Prostate gland (tissue), 2 donors: Measurements from ENCODE around the gene SHQ1. TPM values are rescaled to one million over a fixed set of nuclear protein-coding genes. Genes with fewer than 3 reads are reported as not detected.

Experiments
- DNase-seq: peaks from one replicate; pipeline ENCODE4 v3.0.0-alpha.2; 2019; ENCODE audit warnings: low spot score
- H3K27ac ChIP-seq, 2 donors: fragments of 200-600 bp; sonication (generic); 2 replicates each; pipeline ENCODE4 v1.5.1; 2017 to 2019
- H3K27me3 ChIP-seq: fragments of 200-600 bp; sonication (generic); replicated peaks from 2 replicates; pipeline ENCODE4 v1.5.1; 2019; ENCODE audit not compliant: insufficient read depth
- H3K36me3 ChIP-seq, 2 donors: fragments of 200-600 bp; sonication (generic); 1 replicate in 1 of 2; 2 replicates in 1 of 2; pipeline versions ENCODE4 v1.5.1 to v1.8.1; 2017 to 2019
- H3K4me1 ChIP-seq: fragments of 200-600 bp; sonication (generic); replicated peaks from 2 replicates; pipeline ENCODE4 v1.5.1; 2019
- H3K4me3 ChIP-seq, 2 donors: fragments of 200-600 bp; sonication (generic); 2 replicates each; pipeline ENCODE4 v1.5.1; 2017 to 2019
- H3K9me3 ChIP-seq: fragments of 200-600 bp; sonication (generic); 2 replicates; pipeline ENCODE4 v1.5.1; 2017
- CTCF ChIP-seq, 4 experiments: fragments of 200-600 bp in 2 of 4; fragments of 450-650 bp in 2 of 4; sonication (generic) in 2 of 4; IDR thresholded peaks; 1 replicate in 3 of 4; 2 replicates in 1 of 4; pipeline ENCODE4 v1.5.1; 2016 to 2019; ENCODE audit warnings: antibody characterized with exemption in 4 of 4, mild to moderate bottlenecking in 2 of 4, moderate library complexity in 2 of 4
- POLR2A ChIP-seq: fragments of 450-650 bp; IDR thresholded peaks from one replicate; pipeline ENCODE4 v1.6.1; 2016; ENCODE audit warnings: antibody characterized with exemption, mild to moderate bottlenecking
- POLR2AphosphoS5 ChIP-seq: sonication (generic); formaldehyde crosslinking; IDR thresholded peaks from one replicate; pipeline ENCODE4 v1.6.1; 2017; ENCODE audit warnings: antibody characterized with exemption
- WGBS: methylation state at CpG from one replicate; pipeline ENCODE4 v1.1.5; 2018; 5-methylcytosine and 5-hydroxymethylcytosine counted together
- intact Hi-C: fragments of 100-400 bp; cut with DNase I; formaldehyde crosslinking; loops from one replicate; pipeline ENCODE4 v1.14.2; 2022
- total RNA-seq, 2 donors: library from RNA; depleted of rRNA; stranded (reverse); fragments of >200 nt; gene quantifications; one replicate each; pipeline ENCODE4 v1.1.0, GENCODE V29; 2016

SHQ1 gene
- total RNA-seq, 2 donors from 2014 or later, result 12.9 to 31.9 TPM

DNA sequence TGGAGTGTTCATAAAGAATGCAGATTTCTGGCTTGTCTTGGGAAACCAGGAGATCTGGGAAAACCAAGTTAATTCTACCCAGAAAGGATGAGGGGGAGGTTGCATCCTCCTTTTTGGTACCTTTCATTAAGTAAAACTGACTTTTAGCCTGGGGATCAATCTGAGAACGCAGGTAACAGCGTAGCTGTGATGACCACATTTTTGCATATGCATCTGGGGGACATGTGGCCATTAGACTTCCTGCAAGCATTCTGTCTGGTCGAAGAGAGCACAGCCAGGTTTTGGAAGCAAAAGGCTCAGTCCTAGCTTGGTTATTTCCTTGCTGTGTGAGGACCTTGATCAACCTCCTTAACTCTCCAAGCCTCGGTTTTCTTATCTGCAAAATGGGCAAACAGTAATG is 145.2 kb downstream of the SHQ1 start:
- intact Hi-C loops, result no loop called here
- 96% methylated on average over 4 of the region's 4 CpGs for WGBS

GRCh38 chr3:72702390-72702789 is 145.9 kb downstream of the SHQ1 start:
- Histone ChIP-seq H3K9me3 (no peaks in the 10 kb centered on the region), H3K4me1 (no peaks in the 10 kb centered on the region), H3K27me3 (no peaks in the 10 kb centered on the region), H3K27ac (no peak overlapping the region), H3K4me3 (no peak overlapping the region), H3K36me3 (no peaks in the 10 kb centered on the region)
- 91% methylated on average over 7 of the region's 7 CpGs for WGBS
- intact Hi-C loops, result no loop called here
- no peak for DNase-seq
- TF ChIP-seq CTCF (IDR thresholded peaks at IDR 0.05) (no peak), POLR2AphosphoS5 (no peak), POLR2A (no peak)

More for the DNA sequence above, 145.2 kb downstream of the SHQ1 start:
- H3K4me3 ChIP-seq, result no peak overlapping the region
- no peak overlapping the region for H3K27ac ChIP-seq
- TF ChIP-seq POLR2AphosphoS5 (no peak), POLR2A (no peak), CTCF (IDR thresholded peaks at IDR 0.05) (no peak)
- H3K9me3 ChIP-seq, result no peaks in the 10 kb centered on the region
- no peak for DNase-seq
- H3K27me3 ChIP-seq, result no peaks in the 10 kb centered on the region
- H3K36me3 ChIP-seq, result no peaks in the 10 kb centered on the region
- H3K4me1 ChIP-seq, result no peaks in the 10 kb centered on the region

GRCh38 chr3:72700106-72700505 is 148.1 kb downstream of the SHQ1 start:
- Histone ChIP-seq H3K4me1 (no peaks in the 10 kb centered on the region), H3K27me3 (no peaks in the 10 kb centered on the region), H3K27ac (no peak overlapping the region), H3K36me3 (no peaks in the 10 kb centered on the region), H3K9me3 (no peaks in the 10 kb centered on the region), H3K4me3 (no peak overlapping the region)
- intact Hi-C loops, result no loop called here
- 88% methylated on average over 2 of the region's 2 CpGs for WGBS
- TF ChIP-seq POLR2AphosphoS5 (no peak), POLR2A (no peak), CTCF (IDR thresholded peaks at IDR 0.05) (no peak)
- no peak for DNase-seq

GRCh38 chr3:72699631-72700030 is 148.6 kb downstream of the SHQ1 start:
- no peak for DNase-seq
- TF ChIP-seq POLR2A, result no peak
- no peak for TF ChIP-seq CTCF (IDR thresholded peaks at IDR 0.05)
- H3K27ac ChIP-seq, result no peak overlapping the region
- H3K4me3 ChIP-seq, result no peak overlapping the region
- no peaks in the 10 kb centered on the region for H3K27me3 ChIP-seq
- no peaks in the 10 kb centered on the region for H3K9me3 ChIP-seq
- 69% methylated on average over 5 of the region's 5 CpGs for WGBS
- no peaks in the 10 kb centered on the region for H3K4me1 ChIP-seq
- H3K36me3 ChIP-seq, result no peaks in the 10 kb centered on the region
- intact Hi-C loops, result no loop called here

Other genes starting within 250 kb of the SHQ1 start
- gene GXYLT2, start 39.6 kb upstream of the SHQ1 start, total RNA-seq, result 10 to 100 TPM in 1 of 2 donors, 1 to 10 TPM in 1; 7.7 to 20.9 TPM
- 10 to 100 TPM; 29.6 to 41.8 TPM for gene PPP4R2, start 148.4 kb upstream of the SHQ1 start, total RNA-seq
- gene EBLN2, start 213.2 kb upstream of the SHQ1 start, total RNA-seq, result 1 to 10 TPM in 1 of 2 donors, under 1 TPM in 1; 0.82 to 4.1 TPM